ENCODE data around the gene RTN4R.

GRCh38 chr22:20275836-20276235, 7.7 kb upstream of the RTN4R start:
- no peak for TF ChIP-seq CTCF (IDR thresholded peaks at IDR 0.05 in 2 of 3, conservative IDR thresholded peaks at IDR 0.05 in 1 of 3; ENCODE audit: borderline replicate concordance in 1 of 3, insufficient read depth in 1 of 3, low read depth in 2 of 3, low read length in 2 of 3)
- TF ChIP-seq CEBPB (IDR thresholded peaks at IDR 0.05; ENCODE audit: low read depth), result no peak
- no peak for TF ChIP-seq MAX (IDR thresholded peaks at IDR 0.05)
- no peak for TF ChIP-seq POLR2A (IDR thresholded peaks at IDR 0.05; ENCODE audit: borderline replicate concordance, extremely low read depth, insufficient read depth, insufficient read length)
- TF ChIP-seq YY1 (IDR thresholded peaks at IDR 0.05; ENCODE audit: extremely low read depth, insufficient replicate concordance, low read depth, low read length), result no peak
- TF ChIP-seq SIN3A (IDR thresholded peaks at IDR 0.05; ENCODE audit: low read depth), result no peak
- no peak for TF ChIP-seq POLR2AphosphoS5 (IDR thresholded peaks at IDR 0.05; ENCODE audit: low read depth, low read length)
- no peak for TF ChIP-seq RAD21 (IDR thresholded peaks at IDR 0.05; ENCODE audit: low read depth)
- TF ChIP-seq TCF7L2 (IDR thresholded peaks at IDR 0.05; ENCODE audit: borderline replicate concordance, extremely low read depth, insufficient read depth, insufficient read length), result no peak

Measured in HCT116 (cell line).